C4-2B (cell line): ENCODE data around the gene GRID1.

ENCODE experiments used
- H3K27ac ChIP-seq: fragments of 450-650 bp; 2 replicates; pipeline ENCODE4 v1.5.1; 2017
- ZFX ChIP-seq: fragments of 450-650 bp; IDR thresholded peaks from 2 replicates; pipeline ENCODE4 v1.6.1; 2017
- TF ChIP-seq, protein P1 (sequence below): fragments of 450-650 bp; conservative IDR thresholded peaks from 2 replicates; pipeline ENCODE4 v1.5.1; 2017; ENCODE audit warnings: mild to moderate bottlenecking

GRID1 gene

DNA sequence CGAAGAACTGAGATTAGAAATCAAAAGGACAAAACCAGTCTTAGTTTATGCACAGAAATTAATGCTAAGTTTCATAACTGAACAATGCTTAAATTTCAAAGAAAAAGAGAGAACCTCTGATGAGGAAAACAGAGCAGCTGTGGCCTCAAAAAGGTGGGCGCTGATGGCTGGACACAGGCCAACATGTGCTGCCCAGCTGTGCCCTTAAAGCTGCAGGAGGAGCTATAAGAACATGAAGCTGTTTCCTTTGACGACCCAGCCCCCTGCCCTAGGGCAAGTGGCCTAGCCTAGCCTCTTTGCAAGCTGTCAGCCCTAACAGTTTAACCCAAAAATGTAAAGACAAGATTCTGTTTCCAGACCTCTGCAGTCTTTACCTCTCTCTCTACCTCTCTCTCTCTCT is 107.7 kb downstream of the GRID1 start:
- no peak overlapping the region for H3K27ac ChIP-seq
- no peak for TF ChIP-seq ZFX
- TF ChIP-seq, protein P1, sequence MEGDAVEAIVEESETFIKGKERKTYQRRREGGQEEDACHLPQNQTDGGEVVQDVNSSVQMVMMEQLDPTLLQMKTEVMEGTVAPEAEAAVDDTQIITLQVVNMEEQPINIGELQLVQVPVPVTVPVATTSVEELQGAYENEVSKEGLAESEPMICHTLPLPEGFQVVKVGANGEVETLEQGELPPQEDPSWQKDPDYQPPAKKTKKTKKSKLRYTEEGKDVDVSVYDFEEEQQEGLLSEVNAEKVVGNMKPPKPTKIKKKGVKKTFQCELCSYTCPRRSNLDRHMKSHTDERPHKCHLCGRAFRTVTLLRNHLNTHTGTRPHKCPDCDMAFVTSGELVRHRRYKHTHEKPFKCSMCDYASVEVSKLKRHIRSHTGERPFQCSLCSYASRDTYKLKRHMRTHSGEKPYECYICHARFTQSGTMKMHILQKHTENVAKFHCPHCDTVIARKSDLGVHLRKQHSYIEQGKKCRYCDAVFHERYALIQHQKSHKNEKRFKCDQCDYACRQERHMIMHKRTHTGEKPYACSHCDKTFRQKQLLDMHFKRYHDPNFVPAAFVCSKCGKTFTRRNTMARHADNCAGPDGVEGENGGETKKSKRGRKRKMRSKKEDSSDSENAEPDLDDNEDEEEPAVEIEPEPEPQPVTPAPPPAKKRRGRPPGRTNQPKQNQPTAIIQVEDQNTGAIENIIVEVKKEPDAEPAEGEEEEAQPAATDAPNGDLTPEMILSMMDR, result no peak

DNA sequence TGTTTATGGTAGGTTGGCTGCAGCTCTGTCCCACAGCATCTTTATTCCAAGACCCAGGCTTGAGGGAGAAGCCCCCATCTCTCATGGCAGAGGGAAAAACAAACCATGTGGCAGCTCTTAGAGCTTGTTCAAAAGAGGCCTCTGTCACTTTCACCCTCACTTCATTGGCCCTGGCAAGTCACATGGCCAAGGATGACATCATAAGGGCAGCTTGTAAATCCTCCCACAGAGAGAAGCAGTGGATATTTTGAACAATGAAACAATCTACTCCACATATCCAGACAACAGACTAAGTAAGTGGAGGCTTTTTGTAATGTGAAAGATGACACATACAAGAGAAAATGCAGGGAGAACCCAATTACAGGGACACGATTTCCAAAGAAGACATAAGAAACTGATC is 108.1 kb downstream of the GRID1 start:
- H3K27ac ChIP-seq, result no peak overlapping the region
- TF ChIP-seq ZFX, result no peak
- TF ChIP-seq, protein P1, result no peak

DNA sequence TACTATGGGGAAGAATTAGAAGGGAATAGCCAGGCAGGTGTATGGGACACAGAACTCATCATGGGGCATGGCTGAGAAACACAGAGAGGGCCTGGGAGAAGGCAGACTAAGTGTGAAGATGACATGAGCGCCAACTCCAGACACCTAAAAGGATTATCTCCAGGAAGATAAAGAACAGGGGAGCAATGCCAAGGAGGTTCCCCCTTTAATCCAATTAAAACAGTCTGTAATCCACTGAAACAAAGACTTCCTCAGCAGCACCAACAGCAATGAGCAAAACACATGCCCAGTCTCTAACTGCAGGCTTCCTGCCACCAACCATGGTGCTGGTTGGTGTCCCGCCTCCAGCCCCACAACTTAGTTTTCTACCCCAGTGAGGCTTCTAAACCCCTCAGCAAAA is 108.9 kb downstream of the GRID1 start:
- no peak overlapping the region for H3K27ac ChIP-seq
- no peak for TF ChIP-seq ZFX
- TF ChIP-seq, protein P1, result no peak

DNA sequence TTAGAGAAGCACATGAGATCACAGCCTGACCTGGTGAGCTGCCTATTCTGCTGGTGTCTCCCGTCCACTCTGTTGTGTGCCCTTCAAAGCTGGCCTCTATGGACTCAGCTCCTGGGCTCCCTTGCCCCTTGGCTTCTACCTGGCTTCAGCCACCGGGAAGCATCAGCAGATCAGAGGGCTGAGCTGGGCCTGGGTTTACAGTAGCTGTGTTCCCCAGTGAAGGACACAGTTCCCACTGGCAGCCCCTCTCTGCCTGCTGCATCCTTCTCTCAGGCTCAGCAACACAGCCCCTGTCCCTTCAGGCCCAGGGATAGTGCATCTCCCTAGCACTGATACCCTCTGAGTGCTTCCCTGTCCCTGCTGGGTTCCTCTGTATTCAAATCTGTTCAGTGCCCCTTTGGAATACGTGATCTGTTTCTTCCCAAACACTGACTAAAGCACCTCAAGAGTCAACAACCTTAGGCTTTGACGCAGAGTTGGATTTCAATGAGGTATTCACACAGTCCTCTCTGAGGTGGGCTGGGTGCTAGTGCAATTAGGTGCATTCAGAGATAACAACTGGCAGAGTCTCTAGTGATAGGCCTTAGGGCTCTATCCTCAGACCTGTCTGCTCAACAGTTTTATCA is 109.8 kb downstream of the GRID1 start:
- TF ChIP-seq, protein P1, result no peak
- no peak for TF ChIP-seq ZFX
- no peak overlapping the region for H3K27ac ChIP-seq

DNA sequence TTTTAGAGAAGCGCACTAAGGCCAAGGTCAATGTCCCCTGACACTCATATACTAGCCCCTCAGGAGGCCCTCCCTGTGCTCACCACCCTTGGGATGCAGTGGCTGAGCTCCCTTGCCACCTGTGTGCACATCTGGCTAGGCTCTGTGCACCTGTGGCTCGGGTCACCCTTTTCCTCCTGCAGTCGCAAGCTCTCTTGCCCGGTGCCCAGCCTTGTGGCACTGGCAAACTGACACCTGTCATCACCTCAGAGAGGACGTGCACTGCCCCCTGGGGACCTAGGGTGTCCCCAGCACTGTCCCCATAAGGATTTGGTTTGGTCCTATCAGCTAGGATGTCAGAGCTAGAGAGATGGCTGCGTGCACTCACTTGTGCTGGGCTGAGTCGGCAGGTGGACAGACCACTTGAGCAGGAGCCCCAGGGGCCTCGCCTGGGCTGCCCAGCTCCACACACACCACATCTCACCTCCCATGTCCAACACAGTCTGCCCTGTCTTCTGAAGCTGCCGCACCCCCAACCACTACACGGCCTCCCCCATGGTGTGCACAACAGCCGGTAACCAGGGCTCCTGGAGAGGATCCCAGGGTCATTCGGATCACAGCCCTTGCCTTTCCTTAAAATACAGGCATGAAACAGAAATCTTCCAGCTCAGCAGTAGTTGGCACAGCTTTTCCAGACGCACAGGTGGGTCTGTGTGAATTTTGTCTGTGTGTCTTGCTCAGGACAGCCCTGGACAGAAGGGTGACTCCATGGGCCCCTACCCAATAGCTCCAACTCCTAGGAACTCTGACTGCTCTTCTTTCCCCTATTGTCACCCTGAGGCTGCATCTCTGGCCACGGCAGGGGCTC is 111.0 kb downstream of the GRID1 start:
- no peak for TF ChIP-seq ZFX
- TF ChIP-seq, protein P1, result no peak
- H3K27ac ChIP-seq, result no peak overlapping the region

DNA sequence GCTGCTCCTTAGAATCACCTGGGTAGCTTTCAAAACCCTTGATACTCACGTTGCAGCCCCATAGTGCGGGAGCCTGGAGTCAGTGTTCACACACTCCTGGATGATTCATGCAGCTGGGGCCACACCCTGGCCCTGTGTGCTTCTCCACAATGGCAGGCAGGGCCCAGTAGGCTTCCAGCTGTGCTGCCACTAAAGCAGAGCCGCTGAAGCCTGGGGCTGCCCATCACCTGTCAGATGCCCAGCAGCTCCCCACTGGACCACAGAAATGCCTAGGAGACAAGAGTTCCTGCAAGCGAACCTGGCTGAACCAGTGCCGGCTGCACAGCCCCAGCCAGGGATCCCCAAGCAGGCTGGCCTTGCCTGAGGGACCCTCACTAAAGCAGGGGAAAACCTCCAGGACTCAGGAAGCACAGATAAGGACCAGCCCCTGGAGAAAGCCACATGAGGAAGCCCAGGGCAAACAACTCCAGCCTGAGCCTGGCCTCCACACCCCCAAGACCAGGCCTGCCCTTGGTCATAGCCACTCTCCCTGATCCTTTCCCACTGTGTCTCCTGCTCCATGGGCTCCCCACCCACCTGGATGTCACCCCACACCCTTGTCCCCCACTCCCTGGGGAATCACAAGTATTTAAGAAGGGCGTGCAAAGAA is 111.9 kb downstream of the GRID1 start:
- no peak overlapping the region for H3K27ac ChIP-seq
- no peak for TF ChIP-seq ZFX
- TF ChIP-seq, protein P1, result no peak

DNA sequence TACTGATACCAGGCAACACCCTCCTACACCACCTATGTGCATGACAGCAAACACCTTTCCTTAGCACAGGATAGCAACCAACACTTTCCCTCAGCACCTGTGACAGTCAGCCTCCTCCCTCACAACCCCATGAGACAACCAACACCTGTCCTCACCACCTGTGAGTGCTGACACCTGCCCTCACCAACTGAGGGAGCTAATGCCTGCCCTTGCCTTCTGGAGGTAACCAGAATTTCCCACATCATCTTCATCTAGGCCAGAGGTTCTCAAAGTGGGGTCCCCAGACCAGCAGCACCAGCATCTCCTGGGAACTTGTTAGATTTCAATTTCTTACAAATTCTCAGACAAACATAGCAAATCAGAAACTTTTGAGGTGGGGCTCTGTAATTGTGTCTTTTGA is 112.5 kb downstream of the GRID1 start:
- no peak overlapping the region for H3K27ac ChIP-seq
- TF ChIP-seq ZFX, result no peak
- TF ChIP-seq, protein P1, result no peak
